ENCODE results near the gene RCOR3. TPM values are rescaled to one million over a fixed set of nuclear protein-coding genes. Genes with fewer than 3 reads are reported as not detected.

The RCOR3 gene
- total and polyA plus RNA-seq, 2 of the 8 experiments (the other 6 are each of a cell fraction or from before 2014, with no cell fraction given): 21.4 to 36.3 TPM

DNA sequence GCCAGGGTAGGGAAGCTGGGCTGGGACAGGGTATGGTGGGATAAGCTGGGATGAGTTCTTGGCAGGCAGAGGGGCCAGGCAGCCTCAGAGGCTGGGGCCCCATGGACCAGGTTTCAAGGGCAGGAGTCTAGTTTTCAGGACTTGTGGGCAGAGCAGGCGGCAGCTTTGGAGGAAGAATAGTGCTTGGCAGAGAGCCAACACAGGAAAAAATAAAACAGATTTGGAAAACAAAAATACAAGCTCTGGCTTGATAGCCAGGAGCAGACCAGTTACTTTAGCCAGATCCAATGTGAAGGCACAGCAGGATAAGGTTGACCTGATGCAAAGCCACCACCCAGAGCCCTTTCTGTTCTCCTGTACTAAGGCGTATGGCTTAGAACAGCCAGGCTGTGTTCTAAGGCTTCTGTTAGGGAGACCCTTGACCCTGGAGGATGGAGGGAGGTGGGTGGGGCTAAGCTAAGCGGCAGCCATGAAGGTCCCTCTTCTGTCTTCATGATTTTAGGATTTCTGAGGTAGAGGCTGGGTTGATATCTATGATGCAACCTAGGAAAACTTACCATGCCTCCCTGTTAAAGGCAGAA lies 73.0 kb downstream of the RCOR3 start:
- Histone ChIP-seq H3K9me3 (ENCODE audit: insufficient read depth in 2 of 2, low read depth in 1 of 2, low read length in 1 of 2) (no peaks in the 10 kb centered on the region), H2BK20ac (ENCODE audit: low read length) (no peak overlapping the region), H2AFZ (ENCODE audit: low read length) (no peak overlapping the region), H3K4ac (replicated peaks; ENCODE audit: insufficient read length, low read depth, low read length) (no peak overlapping the region), H3K56ac (replicated peaks; ENCODE audit: insufficient read length, low read depth, low read length) (no peak overlapping the region), H3K36me3 (ENCODE audit: control insufficient read depth in 2 of 4, insufficient read depth in 4 of 4, low read length in 3 of 4) (no peaks in the 10 kb centered on the region), H3K79me1 (ENCODE audit: low read depth, low read length) (peaks cover 20% of the 10 kb centered on the region), H4K20me1 (replicated peaks in 1 of 2; ENCODE audit: control insufficient read depth in 1 of 2, insufficient read depth in 2 of 2, low read length in 2 of 2) (peaks cover 0 to 4% of the 10 kb centered on the region in 2 experiments), H2AK5ac (ENCODE audit: low read depth, low read length) (no peak overlapping the region), H3K4me2 (ENCODE audit: insufficient read depth in 1 of 2, low read depth in 2 of 2, low read length in 2 of 2) (no peak overlapping the region), H3K23ac (ENCODE audit: insufficient read length) (no peak overlapping the region), H3K27me3 (replicated peaks in 1 of 4; ENCODE audit: control insufficient read depth in 3 of 4, extremely low read depth in 1 of 4, insufficient read depth in 3 of 4, low read length in 3 of 4) (no peaks in the 10 kb centered on the region; a peak in 3 of 7 replicates), H3K14ac (ENCODE audit: insufficient read length) (no peak overlapping the region), H2BK120ac (replicated peaks; ENCODE audit: low read depth, low read length) (no peak overlapping the region), H2BK12ac (ENCODE audit: low read depth, low read length) (no peak overlapping the region), H2BK5ac (ENCODE audit: low read depth, low read length) (no peak overlapping the region), H3K4me1 (replicated peaks in 1 of 4; ENCODE audit: control insufficient read depth in 3 of 4, insufficient read depth in 4 of 4, low read length in 3 of 4) (peaks cover 14 to 28% (median 26%) of the 10 kb centered on the region in 4 experiments), H4K91ac (replicated peaks; ENCODE audit: insufficient read length, low read length) (no peak overlapping the region), H4K8ac (ENCODE audit: extremely low read depth, insufficient read depth, low read length) (no peak overlapping the region), H2BK15ac (ENCODE audit: low read length) (peak overlapping the region; percentile 77; the same call in 1 of the 2 replicates), H3K23me2 (ENCODE audit: low read depth, low read length) (peaks cover under 1% of the 10 kb centered on the region; the same call in 1 of the 2 replicates), H3K79me2 (ENCODE audit: control insufficient read depth in 1 of 2, insufficient read depth in 2 of 2, low read length in 2 of 2) (peaks cover 0 to 83% of the 10 kb centered on the region in 2 experiments; a peak in 2 of 4 replicates), H3K27ac (ENCODE audit: low read depth, low read length) (no peak overlapping the region), H4K5ac (ENCODE audit: insufficient read length, low read depth, low read length) (no peak overlapping the region), H3K9ac (replicated peaks in 1 of 4; ENCODE audit: extremely low read depth in 1 of 4, low read depth in 3 of 4, low read length in 3 of 4) (no peak overlapping the region), H3K18ac (ENCODE audit: extremely low read depth, low read length) (no peak overlapping the region), H3K4me3 (ENCODE audit: extremely low read depth in 1 of 4, insufficient read depth in 2 of 4, low read depth in 3 of 4, low read length in 4 of 4) (no peak overlapping the region)
- ChIA-PET CTCF (ENCODE audit: partially characterized antibody) (interaction anchor here (1.0 to 1.5 kb wide), 6 partner anchors 9 to 183 kb away, joined by 3 to 5 read pairs (median 4); no protein-coding TSS in a partner anchor), POLR2A (ENCODE audit: partially characterized antibody) (no interaction called here)
- peak in 1 of 2 experiments; percentile 38 for DNase-seq (ENCODE audit: low read depth in 1 of 2, low spot score in 2 of 2)
- WGBS, 2 experiments (ENCODE audit: extremely low coverage in 1 of 2, insufficient coverage in 1 of 2, insufficient read length in 1 of 2, insufficient replicate concordance in 2 of 2, low coverage in 1 of 2, low lambda C conversion rate in 2 of 2, missing lambda C conversion rate in 1 of 2): 90% methylated on average over 3 of the region's 3 CpGs; no CpG with 5 or more reads in 1 of the 2 experiments
- no peak for FAIRE-seq
- TF ChIP-seq CEBPB (IDR thresholded peaks at IDR 0.05; ENCODE audit: low read depth, low read length) (no peak), POLR2AphosphoS5 (IDR thresholded peaks at IDR 0.05; ENCODE audit: low read depth, low read length) (no peak), TAF1 (IDR thresholded peaks at IDR 0.05; ENCODE audit: low read depth, low read length) (no peak), TAF7 (optimal IDR thresholded peaks at IDR 0.05; ENCODE audit: borderline replicate concordance, low read depth, low read length) (no peak), SRF (IDR thresholded peaks at IDR 0.05; ENCODE audit: low read depth, low read length) (no peak), BCL11A (IDR thresholded peaks at IDR 0.05; ENCODE audit: low read depth in 2 of 2, low read length in 2 of 2) (no peak), SAP30 (IDR thresholded peaks at IDR 0.05; ENCODE audit: insufficient read depth, insufficient replicate concordance, low read length) (no peak), RAD21 (IDR thresholded peaks at IDR 0.05 in 1 of 2, conservative IDR thresholded peaks at IDR 0.05 in 1 of 2; ENCODE audit: low read depth in 2 of 2, low read length in 2 of 2) (no peak), EZH2 (IDR thresholded peaks at IDR 0.05; ENCODE audit: low read depth, low read length, severe bottlenecking) (no peak), SP1 (IDR thresholded peaks at IDR 0.05; ENCODE audit: low read depth, low read length) (no peak)
- TF ChIP-seq, protein P1, sequence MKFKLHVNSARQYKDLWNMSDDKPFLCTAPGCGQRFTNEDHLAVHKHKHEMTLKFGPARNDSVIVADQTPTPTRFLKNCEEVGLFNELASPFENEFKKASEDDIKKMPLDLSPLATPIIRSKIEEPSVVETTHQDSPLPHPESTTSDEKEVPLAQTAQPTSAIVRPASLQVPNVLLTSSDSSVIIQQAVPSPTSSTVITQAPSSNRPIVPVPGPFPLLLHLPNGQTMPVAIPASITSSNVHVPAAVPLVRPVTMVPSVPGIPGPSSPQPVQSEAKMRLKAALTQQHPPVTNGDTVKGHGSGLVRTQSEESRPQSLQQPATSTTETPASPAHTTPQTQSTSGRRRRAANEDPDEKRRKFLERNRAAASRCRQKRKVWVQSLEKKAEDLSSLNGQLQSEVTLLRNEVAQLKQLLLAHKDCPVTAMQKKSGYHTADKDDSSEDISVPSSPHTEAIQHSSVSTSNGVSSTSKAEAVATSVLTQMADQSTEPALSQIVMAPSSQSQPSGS (IDR thresholded peaks at IDR 0.05; ENCODE audit: low read length): no peak
